Measurements from ENCODE around the gene ARVCF. TPM values are rescaled to one million over a fixed set of nuclear protein-coding genes. Genes with fewer than 3 reads are reported as not detected.

The ARVCF gene
- total and polyA plus RNA-seq, 8 donors, result 3.5 to 51.3 (median 13.6) TPM

GRCh38 chr22:20056696-20057386 lies 40.2 kb upstream of the ARVCF start:
- 91 to 94% (median 93%) methylated on average over 13 to 16 of the region's 16 CpGs for WGBS, 5 donors
- no peak overlapping the region for H3K4me3 ChIP-seq
- H3K36me3 ChIP-seq, result peaks cover 56 to 100% (median 95%) of the 10 kb centered on the region in 4 donors
- no peaks in the 10 kb centered on the region for H3K27me3 ChIP-seq
- DNase-seq, result no peak
- TF ChIP-seq POLR2AphosphoS5 (IDR thresholded peaks at IDR 0.05) (no peak), CTCF (IDR thresholded peaks at IDR 0.05) (no peak), POLR2A (IDR thresholded peaks at IDR 0.05) (no peak), EP300 (IDR thresholded peaks at IDR 0.05) (no peak)
- no peaks in the 10 kb centered on the region for H3K9me3 ChIP-seq
- intact Hi-C loops (cut with DNase I; ENCODE audit: low total_unique reads), result no loop called here
- H3K27ac ChIP-seq, result no peak overlapping the region
- H3K4me1 ChIP-seq, result no peaks in the 10 kb centered on the region

- 88 to 96% (median 94%) methylated on average over 10 of the region's 10 CpGs for WGBS, 5 donors
- Histone ChIP-seq H3K27me3 (no peaks in the 10 kb centered on the region), H3K36me3 (peaks cover 56 to 100% (median 95%) of the 10 kb centered on the region in 4 donors), H3K4me3 (no peak overlapping the region), H3K27ac (no peak overlapping the region), H3K4me1 (no peaks in the 10 kb centered on the region), H3K9me3 (no peaks in the 10 kb centered on the region)
- no peak for DNase-seq
- TF ChIP-seq POLR2AphosphoS5 (IDR thresholded peaks at IDR 0.05) (no peak), EP300 (IDR thresholded peaks at IDR 0.05) (no peak), CTCF (IDR thresholded peaks at IDR 0.05) (no peak), POLR2A (IDR thresholded peaks at IDR 0.05) (no peak)
- intact Hi-C loops (cut with DNase I; ENCODE audit: low total_unique reads), result no loop called here
Observed at GRCh38 chr22:20056161-20056560, 39.5 kb upstream of the ARVCF start.

GRCh38 chr22:20055654-20056053 lies 39.0 kb upstream of the ARVCF start:
- H3K27ac ChIP-seq, result no peak overlapping the region
- no peaks in the 10 kb centered on the region for H3K9me3 ChIP-seq
- peaks cover 56 to 100% (median 93%) of the 10 kb centered on the region in 4 donors for H3K36me3 ChIP-seq
- no peak for TF ChIP-seq POLR2A (IDR thresholded peaks at IDR 0.05)
- no peak for TF ChIP-seq CTCF (IDR thresholded peaks at IDR 0.05)
- no peak for TF ChIP-seq EP300 (IDR thresholded peaks at IDR 0.05)
- no peak for TF ChIP-seq POLR2AphosphoS5 (IDR thresholded peaks at IDR 0.05)
- no peaks in the 10 kb centered on the region for H3K27me3 ChIP-seq
- no peak for DNase-seq
- no peak overlapping the region for H3K4me3 ChIP-seq
- WGBS, 5 donors, result 91 to 94% (median 93%) methylated on average over 8 to 15 of the region's 15 CpGs; no CpG with 5 or more reads in 1 of the 5 donors
- no peaks in the 10 kb centered on the region for H3K4me1 ChIP-seq
- intact Hi-C loops (cut with DNase I; ENCODE audit: low total_unique reads), result no loop called here

GRCh38 chr22:20055144-20055543 lies 38.5 kb upstream of the ARVCF start:
- H3K36me3 ChIP-seq, result peaks cover 56 to 95% (median 90%) of the 10 kb centered on the region in 4 donors
- WGBS, 5 donors, result 93 to 100% (median 95%) methylated on average over 2 of the region's 2 CpGs
- H3K4me1 ChIP-seq, result no peaks in the 10 kb centered on the region
- no peak overlapping the region for H3K27ac ChIP-seq
- H3K27me3 ChIP-seq, result no peaks in the 10 kb centered on the region
- intact Hi-C loops (cut with DNase I; ENCODE audit: low total_unique reads), result no loop called here
- no peak for TF ChIP-seq CTCF (IDR thresholded peaks at IDR 0.05)
- TF ChIP-seq POLR2AphosphoS5 (IDR thresholded peaks at IDR 0.05), result no peak
- no peak for TF ChIP-seq POLR2A (IDR thresholded peaks at IDR 0.05)
- TF ChIP-seq EP300 (IDR thresholded peaks at IDR 0.05), result no peak
- no peak overlapping the region for H3K4me3 ChIP-seq
- no peaks in the 10 kb centered on the region for H3K9me3 ChIP-seq
- DNase-seq, result no peak
